Measurements from ENCODE around the gene HMGB1. TPM values are rescaled to one million over a fixed set of nuclear protein-coding genes. Genes with fewer than 3 reads are reported as not detected.

HMGB1 gene
- total and polyA plus RNA-seq, 2 of the 13 experiments (the other 11 are each of a cell fraction or from before 2014, with no cell fraction given) = 115 to 584 TPM

- TF ChIP-seq PRDM15 (CRISPR knock-in tag; IDR thresholded peaks at IDR 0.05) (0 out of 2 replicates have a peak, but pooled peaks have one; percentile 16), JDP2 (CRISPR knock-in tag; IDR thresholded peaks at IDR 0.05; ENCODE audit: borderline replicate concordance) (no peak), ISL2 (CRISPR knock-in tag; IDR thresholded peaks at IDR 0.05) (no peak), ZNF569 (CRISPR knock-in tag; IDR thresholded peaks at IDR 0.05; ENCODE audit: borderline replicate concordance) (no peak), HNF4A (CRISPR knock-in tag; IDR thresholded peaks at IDR 0.05) (no peak), SMAD1 (CRISPR knock-in tag; IDR thresholded peaks at IDR 0.05; ENCODE audit: borderline replicate concordance, low read depth) (no peak), ZNF547 (CRISPR knock-in tag; IDR thresholded peaks at IDR 0.05) (no peak), TMF1 (CRISPR knock-in tag; IDR thresholded peaks at IDR 0.05; ENCODE audit: low read depth) (no peak), HDAC2 (CRISPR knock-in tag; IDR thresholded peaks at IDR 0.05) (no peak), ZSCAN5A (CRISPR knock-in tag; IDR thresholded peaks at IDR 0.05; ENCODE audit: borderline replicate concordance) (no peak), ZNF326 (CRISPR knock-in tag; IDR thresholded peaks at IDR 0.05; ENCODE audit: borderline replicate concordance) (no peak), ZNF224 (CRISPR knock-in tag; IDR thresholded peaks at IDR 0.05) (no peak), TGIF2 (CRISPR knock-in tag; IDR thresholded peaks at IDR 0.05) (no peak), ZNF546 (CRISPR knock-in tag; conservative IDR thresholded peaks at IDR 0.05) (no peak), MBD4 (IDR thresholded peaks at IDR 0.05; ENCODE audit: borderline replicate concordance, low read length) (no peak), SMAD3 (CRISPR knock-in tag; IDR thresholded peaks at IDR 0.05) (no peak), ZHX2 (IDR thresholded peaks at IDR 0.05; ENCODE audit: low read depth) (no peak), ZHX2 (CRISPR knock-in tag; IDR thresholded peaks at IDR 0.05; ENCODE audit: borderline replicate concordance) (no peak), KAT2B (IDR thresholded peaks at IDR 0.05; ENCODE audit: borderline replicate concordance, low read depth, low read length) (no peak), NRL (CRISPR knock-in tag; IDR thresholded peaks at IDR 0.05; ENCODE audit: borderline replicate concordance) (no peak)
These were observed 19.6 kb downstream of the HMGB1 start (continued) for GRCh38 chr13:30446126-30446500.

Measured in HepG2 (cell line).